GM12874 (cell line): Measurements from ENCODE around the gene SRRM5.

Experiments used
- TF ChIP-seq, protein P1 (sequence below): IDR thresholded peaks from 2 replicates; pipeline ENCODE4 v1.5.1; 2011; ENCODE audit warnings: low read depth, mild to moderate bottlenecking, control low read depth, low read length, moderate library complexity; ENCODE audit not compliant: insufficient read depth

SRRM5 gene

GRCh38 chr19:43609872-43610271 lies 2.0 kb upstream of the SRRM5 start:
- TF ChIP-seq, protein P1, sequence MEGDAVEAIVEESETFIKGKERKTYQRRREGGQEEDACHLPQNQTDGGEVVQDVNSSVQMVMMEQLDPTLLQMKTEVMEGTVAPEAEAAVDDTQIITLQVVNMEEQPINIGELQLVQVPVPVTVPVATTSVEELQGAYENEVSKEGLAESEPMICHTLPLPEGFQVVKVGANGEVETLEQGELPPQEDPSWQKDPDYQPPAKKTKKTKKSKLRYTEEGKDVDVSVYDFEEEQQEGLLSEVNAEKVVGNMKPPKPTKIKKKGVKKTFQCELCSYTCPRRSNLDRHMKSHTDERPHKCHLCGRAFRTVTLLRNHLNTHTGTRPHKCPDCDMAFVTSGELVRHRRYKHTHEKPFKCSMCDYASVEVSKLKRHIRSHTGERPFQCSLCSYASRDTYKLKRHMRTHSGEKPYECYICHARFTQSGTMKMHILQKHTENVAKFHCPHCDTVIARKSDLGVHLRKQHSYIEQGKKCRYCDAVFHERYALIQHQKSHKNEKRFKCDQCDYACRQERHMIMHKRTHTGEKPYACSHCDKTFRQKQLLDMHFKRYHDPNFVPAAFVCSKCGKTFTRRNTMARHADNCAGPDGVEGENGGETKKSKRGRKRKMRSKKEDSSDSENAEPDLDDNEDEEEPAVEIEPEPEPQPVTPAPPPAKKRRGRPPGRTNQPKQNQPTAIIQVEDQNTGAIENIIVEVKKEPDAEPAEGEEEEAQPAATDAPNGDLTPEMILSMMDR: no peak

GRCh38 chr19:43610493-43610892 lies 1.4 kb upstream of the SRRM5 start:
- TF ChIP-seq, protein P1: no peak

DNA sequence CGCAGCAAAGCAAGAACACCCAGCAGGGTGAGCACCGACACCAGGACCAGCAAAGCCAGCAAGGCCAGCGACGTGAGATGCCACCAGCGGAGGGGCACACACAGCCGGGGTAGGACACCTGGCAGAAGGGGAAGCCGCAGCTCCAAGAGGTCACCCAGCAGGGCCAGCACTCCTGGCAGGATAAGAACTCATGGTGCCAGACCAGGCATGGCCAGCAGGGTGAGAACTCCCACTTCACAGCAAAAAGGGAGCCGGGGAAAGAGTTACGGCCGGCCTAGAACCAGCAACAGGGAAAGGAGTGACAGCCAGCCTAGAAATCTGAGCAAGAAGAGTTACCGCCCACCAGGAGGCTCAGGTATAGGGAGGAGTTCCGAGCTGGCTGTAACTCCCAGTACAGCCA lies 486 bp downstream of the SRRM5 start:
- TF ChIP-seq, protein P1: no peak

DNA sequence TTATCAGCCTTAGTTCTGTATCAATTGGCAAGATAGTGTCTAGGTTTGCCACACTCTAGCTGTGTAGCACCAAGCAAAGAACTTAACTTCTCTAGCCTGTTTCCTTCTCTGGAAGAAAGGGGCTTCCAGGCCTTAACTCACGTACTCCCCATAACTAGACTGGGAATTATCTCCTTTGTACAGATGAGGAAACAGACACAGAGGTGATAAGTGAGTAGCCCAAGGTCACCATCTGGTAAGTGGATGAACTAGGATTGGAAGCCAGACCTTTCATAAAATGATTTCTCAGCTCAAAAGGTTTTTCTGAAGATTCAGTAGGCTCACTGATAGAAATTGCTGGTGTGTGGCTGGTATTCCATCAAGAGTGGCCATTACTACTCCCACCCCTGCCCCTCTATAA lies 4.4 kb downstream of the SRRM5 start:
- TF ChIP-seq, protein P1: no peak

DNA sequence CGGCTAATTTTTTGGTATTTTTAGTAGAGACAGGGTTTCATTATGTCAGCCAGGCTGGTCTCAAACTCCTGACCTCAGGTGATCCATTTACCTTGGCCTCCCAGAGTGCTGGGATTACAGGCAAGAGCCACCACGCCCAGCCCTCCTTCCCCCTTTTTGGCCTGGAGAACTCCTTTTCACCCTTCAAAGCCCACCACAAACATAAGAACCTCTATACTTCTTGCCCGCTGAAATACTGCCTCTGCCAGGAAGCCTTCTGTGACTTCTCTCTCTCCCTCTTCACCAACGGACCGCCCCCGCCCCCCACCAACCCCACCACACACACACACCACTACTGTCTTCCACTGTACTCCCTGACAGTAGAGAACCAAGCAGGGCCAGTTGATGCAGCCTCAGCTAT lies 5.1 kb downstream of the SRRM5 start:
- TF ChIP-seq, protein P1: no peak

GRCh38 chr19:43618921-43619261 lies 7.0 kb downstream of the SRRM5 start:
- TF ChIP-seq, protein P1: no peak

DNA sequence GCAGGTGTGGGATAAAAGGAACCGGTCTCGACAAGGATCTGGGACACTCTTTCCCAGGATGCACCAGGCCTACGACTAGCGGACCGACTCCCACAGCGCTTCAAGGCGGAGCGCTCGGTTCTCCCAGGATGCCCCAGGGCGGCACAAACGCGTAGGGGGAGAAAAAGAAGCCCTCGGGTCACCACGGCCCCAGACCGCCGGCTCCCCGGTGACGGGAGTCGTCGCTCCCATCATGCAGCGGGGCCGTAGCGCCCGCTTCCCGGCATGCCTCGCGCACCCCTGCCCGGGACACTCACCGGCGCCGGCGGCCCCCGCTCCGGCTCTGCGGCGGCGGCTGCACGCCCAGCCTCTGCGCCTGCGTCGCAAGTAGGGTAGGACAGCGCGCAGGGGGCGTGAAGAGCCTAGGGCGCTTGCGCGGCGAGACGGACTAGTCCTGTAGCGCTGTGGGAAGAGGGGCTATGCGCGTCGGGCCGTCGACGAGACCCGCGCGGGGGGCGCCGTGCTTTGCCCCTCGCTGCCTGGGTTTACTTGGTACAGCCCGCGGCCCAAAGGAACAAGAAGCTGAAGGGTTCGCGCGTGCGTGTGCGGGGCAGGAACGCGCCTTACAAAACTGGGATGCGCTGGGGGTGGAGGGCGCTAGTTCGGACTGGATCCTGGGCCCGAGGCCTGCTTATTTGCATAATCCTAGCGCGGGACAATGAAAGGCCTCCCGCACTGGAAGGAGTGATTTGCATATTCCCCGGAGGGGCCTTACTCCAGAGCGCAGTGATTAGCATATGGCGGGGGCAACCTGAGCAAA lies 7.6 kb downstream of the SRRM5 start, which contains the start of gene ZNF428:
Gene ZNF428, minus strand, starts transcription at position 368 of the 799 bp plus-strand sequence. CDS start 5,325 bp downstream, outside the sequence.
- TF ChIP-seq, protein P1: no peak
